Sigmoid colon (tissue), 4 donors: ENCODE results near the gene HIGD1B.

Experiments
- CTCF ChIP-seq, 4 experiments: fragments of 450-650 bp in 3 of 4; fragments of 200-600 bp in 1 of 4; IDR thresholded peaks; one replicate each; pipeline ENCODE4 v1.5.1; 2016 to 2019; ENCODE audit warnings: antibody characterized with exemption in 4 of 4, mild to moderate bottlenecking in 3 of 4, moderate library complexity in 2 of 4
- EP300 ChIP-seq, 4 donors: sonication (generic); formaldehyde crosslinking; IDR thresholded peaks; one replicate each; pipeline ENCODE4 v1.6.1; 2017; ENCODE audit warnings: antibody characterized with exemption in 4 of 4
- POLR2AphosphoS5 ChIP-seq, 4 donors: sonication (generic); formaldehyde crosslinking; IDR thresholded peaks; one replicate each; pipeline ENCODE4 v1.6.1; 2017; ENCODE audit warnings: antibody characterized with exemption in 4 of 4

- TF ChIP-seq CTCF (IDR thresholded peaks at IDR 0.05) = no peak
- TF ChIP-seq EP300 (IDR thresholded peaks at IDR 0.05) = no peak
- TF ChIP-seq POLR2AphosphoS5 (IDR thresholded peaks at IDR 0.05) = peak in 1 of 4 donors; percentile 14
Measured at GRCh38 chr17:44842748-44843147, 4.9 kb upstream of the HIGD1B start.
